GM20431 (cell line): ENCODE results near the gene KCNG1.

Experiments used
- in situ Hi-C: fragments of 300-500 bp; cut with MseI, MboI; formaldehyde crosslinking; loops from one replicate; pipeline ENCODE4 v1.15.0; 2020; ENCODE audit warnings: low sequenced_read_pairs; ENCODE audit not compliant: unreplicated experiment

KCNG1 gene

DNA sequence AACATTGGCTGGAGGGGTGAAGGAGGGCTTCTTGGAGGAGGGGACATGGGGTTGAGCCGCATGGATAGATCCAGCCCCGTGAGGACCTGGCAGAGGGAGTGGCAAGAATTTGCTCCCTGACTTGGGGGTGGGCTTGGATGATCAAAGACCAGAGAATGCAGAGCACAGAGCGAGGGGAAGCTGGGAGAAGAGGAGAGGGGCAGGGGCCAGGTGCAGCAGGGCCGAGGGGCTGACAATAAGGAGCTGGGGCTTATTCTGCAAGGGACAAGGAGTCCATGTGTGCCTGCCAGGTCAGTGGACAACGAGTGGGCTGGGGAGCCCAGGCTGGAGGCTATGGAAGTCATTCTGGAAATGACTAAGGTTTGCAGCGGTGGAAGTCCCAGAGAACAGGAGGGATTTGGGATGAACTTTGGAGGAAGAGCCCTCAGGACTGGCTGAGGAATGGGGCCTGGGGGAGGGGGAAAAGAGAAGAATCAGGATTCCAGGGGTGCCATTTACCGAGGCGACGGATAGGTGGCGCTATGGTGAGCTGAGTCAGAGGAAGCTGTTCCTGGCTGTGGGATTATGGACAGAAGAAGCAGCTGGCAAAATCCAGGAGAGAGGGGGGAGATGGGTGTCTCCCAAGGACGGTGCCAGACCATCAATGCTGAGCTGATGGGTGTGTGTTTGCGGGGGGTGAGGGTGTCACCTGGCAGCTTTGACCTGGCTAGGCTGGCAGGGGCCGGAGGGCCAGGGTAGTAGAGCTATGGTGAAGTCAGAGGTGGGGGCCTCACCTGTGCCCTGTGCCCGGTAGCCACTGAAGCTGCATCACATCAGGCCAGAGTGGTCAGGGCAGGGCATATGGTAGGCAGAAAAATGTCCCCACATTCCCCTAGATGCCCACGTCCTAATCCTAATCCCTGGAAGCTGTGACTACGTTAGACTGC is 7.8 kb downstream of the KCNG1 start:
- in situ Hi-C loops = no loop called here

DNA sequence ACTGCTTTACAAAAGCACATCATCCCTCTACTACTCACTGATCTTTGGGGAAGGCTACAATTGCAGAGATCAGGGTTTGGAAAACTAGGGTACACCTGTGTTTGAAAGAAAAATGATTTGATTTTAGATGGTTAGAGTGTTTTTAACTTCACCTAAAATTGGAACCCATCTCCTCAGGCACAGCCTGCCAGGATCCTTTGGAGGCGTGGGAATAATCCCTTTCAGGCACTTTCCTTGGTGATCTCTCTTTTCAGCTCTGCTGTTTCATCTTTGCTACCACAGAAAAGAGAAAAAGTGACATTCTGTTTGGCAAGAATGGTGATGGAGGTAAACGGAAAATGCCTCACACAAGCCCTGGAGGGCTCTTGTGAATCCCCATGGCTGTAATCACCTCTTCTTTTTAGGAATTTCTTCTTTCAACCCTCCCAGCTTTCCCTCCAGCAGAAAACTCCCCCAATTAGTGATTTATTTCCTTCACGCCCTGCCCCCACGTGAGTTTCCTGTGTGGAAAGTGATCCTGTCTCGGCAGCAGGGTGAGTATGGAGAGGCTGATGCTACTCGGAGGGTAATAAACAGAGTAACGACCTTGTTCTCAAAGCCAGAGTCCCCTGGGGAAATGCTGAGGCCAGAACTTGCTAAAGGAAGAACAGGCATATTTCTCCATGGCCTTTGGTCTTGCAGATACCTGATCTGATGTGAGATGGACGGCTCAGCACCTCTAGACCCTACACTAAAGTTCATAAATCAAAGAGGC is 9.2 kb downstream of the KCNG1 start:
- in situ Hi-C loops = no loop called here

DNA sequence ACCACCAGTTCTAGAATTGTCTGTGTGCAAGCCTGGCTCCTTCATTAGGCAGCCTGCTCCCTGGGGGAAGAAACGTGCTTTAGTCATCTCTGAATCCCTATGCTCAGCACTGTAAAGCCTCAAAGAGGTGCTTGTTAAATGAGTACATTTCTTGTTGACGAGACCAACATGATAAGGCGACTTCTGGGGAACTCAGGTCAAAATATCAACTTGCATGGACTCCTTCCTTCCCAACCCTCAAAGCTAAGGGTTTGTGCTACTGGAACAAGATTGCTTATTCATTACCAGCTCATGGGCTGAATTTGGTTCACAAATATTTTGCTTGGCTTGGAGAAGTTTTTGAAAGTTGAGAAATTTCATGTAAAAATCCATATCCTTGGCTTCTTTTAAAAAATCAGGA is 10.6 kb downstream of the KCNG1 start:
- in situ Hi-C loops = no loop called here

DNA sequence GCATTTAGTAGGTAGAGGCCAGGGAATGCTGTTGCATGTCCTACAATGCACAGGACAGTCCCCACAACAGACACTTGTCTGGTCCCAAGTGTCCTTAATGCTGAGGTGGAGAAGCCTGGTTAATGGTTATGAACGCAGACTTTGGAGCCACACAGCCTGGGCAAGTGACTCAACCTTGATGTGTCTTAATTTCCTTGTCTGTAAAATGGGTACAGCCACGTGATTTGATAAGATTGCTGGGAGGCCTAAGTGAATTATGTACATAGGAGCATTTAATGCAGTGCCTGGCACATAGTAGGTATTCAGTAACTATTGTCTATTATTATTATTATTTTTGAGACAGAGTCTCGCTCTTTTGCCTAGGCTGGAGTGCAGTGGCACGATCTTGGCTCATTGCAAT is 11.4 kb downstream of the KCNG1 start:
- in situ Hi-C loops = no loop called here

DNA sequence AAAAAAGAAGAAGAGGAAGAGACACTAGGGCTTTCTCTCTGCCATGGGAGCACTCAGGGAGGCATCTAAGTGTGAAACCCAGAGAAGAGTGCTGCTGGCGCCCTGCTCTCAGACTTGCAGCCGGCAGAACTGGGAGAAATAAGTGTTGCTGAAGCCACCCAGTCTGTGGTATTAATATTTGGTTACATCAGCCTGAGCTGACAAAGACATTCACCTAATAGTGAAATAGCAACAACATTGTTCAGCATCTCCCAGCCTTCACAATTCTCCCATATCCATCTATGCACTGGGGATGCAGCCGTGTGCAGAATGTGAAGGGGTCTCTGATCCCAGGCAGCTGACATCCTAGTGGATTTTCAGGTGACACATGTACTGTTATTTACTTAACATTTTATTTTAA is 12.0 kb downstream of the KCNG1 start:
- in situ Hi-C loops = no loop called here

DNA sequence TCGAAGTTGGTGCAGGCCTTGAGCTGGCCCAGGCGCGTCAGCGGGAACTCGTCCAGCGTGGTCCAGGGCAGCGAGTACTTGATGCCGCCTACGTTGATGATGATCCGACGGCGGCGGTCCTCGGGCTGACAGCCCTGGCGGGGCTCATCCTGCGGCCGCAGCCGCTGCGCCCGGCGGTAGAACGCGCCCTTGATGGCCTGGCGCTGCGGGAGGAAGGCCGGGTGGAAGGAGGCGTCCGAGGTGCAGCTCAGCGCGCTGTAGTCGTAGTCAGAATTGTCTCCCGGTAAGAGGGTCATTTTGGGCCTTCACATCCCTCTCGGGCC is 12.9 kb downstream of the KCNG1 start:
- in situ Hi-C loops = no loop called here

DNA sequence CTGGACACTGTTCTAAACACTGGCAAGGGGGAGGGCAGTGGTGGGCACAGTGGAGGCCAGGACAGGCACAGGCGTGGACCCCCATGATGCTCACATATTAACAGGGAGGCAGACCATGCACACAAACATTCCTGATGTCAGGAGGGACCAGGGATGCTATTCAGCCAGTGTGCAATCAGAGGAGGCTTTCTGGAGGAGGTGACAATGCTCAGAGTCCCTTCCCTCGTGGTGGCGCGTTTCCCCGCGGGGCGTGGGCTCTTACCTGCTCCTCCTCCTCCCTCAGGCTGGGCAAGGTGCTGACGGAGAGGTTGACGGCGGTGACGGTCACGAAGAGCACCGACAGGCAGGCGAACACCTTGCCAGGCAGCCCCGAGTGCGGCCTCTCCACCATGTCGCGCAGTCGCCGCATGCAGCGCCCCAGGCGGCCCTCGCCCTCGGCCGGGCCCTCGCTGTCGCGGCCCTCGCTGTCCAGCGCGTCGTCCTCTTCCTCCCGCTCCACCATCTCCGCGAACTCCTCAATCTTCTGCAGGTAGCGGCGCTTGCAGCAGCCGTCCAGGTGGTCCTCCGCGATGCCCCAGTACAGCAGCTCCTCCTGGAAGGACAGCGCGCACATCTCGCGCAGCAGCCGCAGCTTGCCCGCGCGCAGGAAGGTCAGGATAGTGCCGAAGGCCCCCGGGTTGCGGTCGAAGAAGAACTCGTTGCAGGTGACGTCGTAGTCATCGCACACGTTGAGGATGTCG is 13.4 kb downstream of the KCNG1 start:
- in situ Hi-C loops = no loop called here

DNA sequence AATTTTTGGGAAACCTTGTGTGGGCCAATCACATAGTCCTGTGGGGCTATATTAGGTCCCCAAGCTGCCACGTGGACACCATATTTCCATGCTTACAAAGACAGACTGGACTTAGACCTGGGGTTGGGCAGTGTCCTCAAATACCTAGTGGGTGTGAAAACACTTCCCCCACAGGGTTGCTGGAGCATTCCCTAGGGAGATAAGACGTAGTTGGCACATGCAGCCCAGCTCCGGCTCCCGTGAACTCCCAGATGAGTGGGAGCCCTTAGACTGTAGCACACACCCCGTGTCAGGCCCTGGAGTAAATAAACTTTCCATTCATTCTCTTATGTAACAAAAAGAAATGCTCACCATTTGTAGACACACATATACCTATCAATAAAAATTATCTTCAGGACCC is 14.2 kb downstream of the KCNG1 start:
- in situ Hi-C loops = no loop called here

DNA sequence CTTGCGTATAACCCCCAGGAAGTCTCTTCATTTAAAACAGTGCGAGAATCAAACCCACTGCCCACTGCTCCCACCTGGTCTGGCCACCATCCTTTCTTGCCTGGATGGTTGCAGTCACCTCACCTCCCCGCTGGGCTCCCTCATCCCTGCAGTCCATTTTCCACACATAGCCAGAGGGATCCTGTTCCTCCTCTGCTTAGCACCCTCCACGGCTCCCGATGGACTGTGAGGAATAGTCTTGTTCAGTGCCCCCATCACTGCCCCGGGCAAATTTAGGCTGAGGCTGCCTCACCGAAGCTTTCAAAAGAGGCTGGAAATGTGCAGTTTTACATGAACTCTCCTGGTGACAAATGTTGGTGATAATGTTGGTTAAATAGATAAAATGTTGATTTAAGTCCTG is 17.7 kb downstream of the KCNG1 start:
- in situ Hi-C loops = no loop called here

DNA sequence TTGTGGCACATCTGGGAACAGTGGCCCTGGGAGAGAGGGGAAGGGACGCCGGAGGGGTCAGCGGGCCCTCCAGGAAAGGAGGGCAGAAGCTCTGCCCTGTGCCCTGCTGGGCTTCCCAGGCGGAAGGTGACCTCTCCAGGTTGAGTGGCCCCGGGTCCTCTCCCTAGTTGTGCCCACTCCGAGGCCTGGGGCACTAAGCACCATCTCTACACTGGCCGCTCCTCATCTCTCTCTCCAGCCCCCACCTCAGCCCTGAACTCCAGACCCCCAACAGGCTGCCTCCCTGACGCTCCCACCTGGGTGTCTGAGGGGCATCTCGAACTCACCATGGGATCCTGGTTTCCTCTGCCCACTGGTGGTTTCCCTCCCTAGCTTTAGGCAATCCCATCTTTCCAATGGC is 18.1 kb downstream of the KCNG1 start:
- in situ Hi-C loops = no loop called here

DNA sequence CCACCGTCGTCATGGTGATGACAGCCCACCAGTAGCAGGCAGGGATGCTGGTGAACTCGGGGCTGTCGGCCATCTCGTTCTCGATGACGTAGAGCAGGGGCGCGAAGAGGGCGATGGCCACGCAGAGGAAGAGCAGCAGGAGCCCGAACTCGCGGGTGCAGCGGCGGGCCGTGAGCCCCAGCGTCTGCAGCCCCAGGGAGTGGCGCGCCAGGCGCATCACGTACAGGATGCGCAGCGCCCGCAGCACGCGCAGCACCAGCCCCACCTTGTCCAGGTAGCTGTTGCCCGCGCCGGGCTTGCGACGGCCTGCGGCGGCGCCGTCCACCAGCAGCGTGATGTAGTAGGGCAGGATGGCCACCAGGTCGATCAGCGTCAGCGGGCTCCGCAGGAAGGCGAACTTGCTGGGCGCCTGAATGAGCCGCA is 18.6 kb downstream of the KCNG1 start:
- in situ Hi-C loops = no loop called here

DNA sequence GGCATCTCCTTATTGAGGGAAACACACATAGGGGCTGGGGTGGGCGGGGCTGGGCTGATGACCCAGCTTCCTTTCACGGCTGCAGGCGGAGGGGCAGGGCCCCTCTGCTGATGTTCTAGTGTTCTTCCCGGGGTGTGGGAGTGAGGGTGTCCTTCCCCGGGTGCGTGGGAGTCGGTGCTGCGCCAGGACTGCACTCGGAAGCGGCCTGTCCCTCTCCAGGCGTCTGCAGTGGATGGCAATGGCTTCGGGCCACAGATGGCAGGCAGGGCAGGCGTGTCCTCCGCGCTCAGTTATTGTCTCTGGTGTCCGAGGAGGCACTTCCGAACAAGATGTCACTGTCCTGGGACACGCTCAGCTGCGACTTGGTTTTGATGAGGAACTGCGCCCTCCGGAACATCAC is 19.2 kb downstream of the KCNG1 start:
- in situ Hi-C loops = no loop called here

DNA sequence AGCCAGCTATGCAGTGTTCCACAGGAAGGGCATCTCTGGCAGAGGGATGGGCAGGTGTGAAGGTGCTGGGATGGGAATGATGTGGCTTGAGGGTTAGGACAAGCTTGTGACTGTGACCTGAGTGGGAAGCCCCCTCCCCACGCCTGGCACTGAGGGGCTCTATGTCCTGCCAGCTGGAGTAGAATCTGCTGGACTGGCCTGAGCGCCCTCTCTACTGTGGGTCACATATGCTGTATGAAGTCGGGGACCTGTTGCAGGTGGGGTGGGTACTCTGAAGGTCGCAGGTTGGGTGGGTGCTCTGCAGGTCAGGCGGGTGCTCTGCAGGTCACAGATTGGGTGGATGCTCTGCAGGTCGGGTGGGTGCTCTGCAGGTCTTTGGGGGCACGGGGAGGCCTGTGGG is 20.3 kb downstream of the KCNG1 start:
- in situ Hi-C loops = no loop called here

DNA sequence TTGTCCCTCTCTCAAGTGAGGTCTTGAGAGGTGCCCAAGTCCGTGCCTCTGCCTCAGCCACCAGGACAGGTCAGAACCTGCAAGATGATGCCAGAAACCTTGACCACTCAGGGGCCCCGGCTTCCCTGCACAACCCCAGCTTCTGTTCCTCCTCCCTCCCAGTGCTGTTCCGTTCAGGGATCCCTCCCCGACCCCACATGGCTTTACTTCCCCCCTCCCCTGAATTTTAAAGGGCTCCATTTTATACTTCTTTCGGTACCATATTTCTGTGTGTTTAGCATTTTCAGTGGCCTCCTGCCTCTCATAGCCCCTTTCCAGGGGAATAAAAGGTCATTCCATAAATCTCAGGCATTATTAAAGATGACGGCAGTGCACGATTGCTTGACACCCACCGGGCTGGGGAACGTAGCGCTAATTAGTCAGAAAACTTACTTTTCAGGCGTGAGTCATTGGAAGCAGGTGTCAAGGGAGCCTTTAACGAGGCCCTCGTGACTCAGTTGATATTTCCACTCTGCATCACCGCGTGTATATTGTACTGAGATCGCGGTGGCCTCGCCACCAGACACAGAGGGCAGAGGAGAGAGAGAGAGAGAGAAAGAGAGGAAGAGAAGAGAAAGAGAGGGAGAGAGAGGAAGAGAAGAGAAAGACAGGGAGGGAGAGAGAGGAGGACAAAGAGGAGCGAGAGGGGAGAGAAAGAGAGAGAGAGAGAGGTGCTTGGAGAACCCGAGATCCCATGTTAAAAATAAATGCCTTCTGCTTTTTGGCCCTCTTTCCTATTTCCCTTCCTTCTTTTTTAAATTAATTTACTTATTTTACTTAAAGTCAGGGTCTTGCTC is 21.3 kb downstream of the KCNG1 start:
- in situ Hi-C loops = no loop called here

DNA sequence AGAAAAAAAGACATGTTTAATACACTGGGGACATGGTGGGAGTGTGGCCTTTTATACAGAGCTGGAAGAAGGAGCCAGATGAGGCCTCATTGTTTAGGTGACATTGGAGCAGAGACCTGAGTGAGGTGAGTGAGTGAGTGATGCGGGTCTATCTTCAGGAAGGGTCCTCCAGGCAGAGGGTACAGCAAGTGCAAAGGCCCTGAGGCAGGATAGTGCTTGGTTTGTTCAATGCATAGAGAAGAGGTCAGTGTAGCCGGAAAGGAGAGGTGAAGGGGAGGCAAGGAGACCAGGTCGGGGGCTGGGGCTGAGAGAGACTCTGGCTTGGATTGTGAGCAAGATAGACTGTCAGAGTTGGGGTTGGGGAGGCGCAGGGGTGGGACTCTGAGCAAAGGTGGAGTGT is 23.6 kb downstream of the KCNG1 start:
- in situ Hi-C loops = loop anchor here (10.0 to 25.0 kb wide), 2 partner anchors 305 to 613 kb away; no protein-coding TSS in a partner anchor

DNA sequence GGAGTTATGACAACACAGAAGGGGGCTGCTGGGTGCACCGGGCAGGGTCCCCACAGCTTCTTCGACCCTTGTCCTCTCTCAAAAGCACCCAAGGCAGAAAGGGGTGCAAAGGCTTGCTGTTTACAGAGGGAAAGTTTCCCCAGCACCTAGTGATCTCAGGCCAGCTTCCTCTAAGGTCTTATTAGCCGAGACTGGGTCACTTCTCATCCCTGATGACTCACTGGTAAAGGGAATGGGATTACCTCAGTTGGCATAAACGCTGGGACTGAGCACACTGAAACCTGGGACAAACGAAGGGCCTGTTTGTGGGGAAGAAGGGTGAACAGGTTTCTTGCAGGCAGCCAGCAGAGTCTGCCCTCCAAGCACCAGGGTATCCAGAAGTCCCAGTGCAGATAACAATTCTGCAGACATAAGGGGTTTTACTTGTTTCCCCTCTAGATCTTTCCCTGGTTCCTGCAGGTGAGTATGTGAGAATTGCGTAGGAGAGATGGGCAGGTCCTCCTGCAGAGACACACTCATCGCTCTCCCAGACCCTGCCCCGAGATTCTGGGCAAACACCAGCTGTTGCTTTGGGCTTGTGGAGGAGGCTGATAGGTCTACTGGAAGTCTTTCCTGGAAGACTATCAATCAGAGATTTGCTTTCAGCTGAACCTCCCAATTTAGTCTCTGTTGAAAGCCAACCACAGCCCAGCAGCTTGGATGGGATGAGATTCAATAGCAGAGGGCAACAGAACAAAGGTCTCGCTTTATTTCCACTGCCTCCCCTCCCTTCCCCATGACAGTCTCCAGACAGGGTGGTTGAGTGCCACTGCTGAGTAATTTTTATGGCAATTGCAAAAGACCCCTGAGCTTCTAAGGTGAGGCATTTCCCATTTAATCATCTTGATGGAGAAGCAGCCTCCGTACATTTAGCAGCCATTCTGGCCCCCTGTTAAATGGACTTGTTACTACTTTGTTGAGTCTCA is 25.7 kb downstream of the KCNG1 start:
- in situ Hi-C loops = loop anchor here (10.0 to 25.0 kb wide), 2 partner anchors 308 to 615 kb away; no protein-coding TSS in a partner anchor

DNA sequence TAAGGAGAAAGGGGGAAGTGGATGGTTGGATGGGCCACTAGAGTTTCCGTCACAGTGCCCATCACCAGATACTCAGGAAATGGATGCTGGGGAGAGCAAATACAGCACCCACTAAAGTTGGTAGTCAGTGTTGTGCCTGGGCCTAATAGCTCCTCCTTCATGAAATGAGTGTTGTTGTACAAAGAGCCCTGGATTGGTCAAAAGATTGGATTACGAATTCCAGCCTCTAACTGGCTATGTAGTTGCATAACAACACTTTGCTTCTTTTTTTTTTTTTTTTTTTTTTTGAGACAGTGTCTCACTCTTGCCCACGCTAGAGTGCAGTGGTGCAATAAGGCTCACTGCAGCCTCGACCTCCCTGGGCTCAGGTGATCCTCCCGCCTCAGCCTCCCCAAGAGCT is 27.4 kb downstream of the KCNG1 start:
- in situ Hi-C loops = loop anchor here (10.0 to 25.0 kb wide), 2 partner anchors 309 to 617 kb away; no protein-coding TSS in a partner anchor

DNA sequence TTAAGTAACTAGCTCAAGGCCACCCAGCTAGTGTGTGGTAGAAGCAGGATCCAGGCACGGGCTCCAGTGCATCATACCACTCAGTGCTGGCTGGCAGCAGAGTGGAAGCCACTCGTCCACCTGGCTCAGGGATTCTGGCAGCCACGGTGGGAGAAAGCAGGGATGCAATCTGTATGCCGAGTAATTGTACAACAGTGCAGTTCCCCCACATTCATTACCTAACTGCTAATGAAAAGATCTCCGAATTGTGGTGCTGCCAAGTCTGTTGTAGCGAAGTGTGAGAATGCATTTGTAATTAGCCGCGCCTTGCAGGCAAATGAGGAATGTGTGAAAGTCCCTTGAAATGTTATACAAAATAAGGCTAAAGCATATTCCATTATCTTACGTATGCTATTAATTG is 29.0 kb downstream of the KCNG1 start:
- in situ Hi-C loops = loop anchor here (10.0 to 25.0 kb wide), 2 partner anchors 311 to 618 kb away; no protein-coding TSS in a partner anchor
